Coronary artery (tissue), 2 donors: ENCODE data around the gene TFAP2E.

ENCODE experiments used
- DNase-seq: peaks from one replicate; pipeline ENCODE4 v3.0.0-alpha.2; 2017; ENCODE audit warnings: low spot score
- H3K27ac ChIP-seq, 2 donors: fragments of 200-600 bp; sonication (generic); one replicate each; pipeline ENCODE4 v1.5.1; 2016 to 2019
- H3K4me3 ChIP-seq: fragments of 200-600 bp; sonication (generic); 2 replicates; pipeline ENCODE4 v1.5.1; 2016; ENCODE audit warnings: mild to moderate bottlenecking, moderate library complexity
- CTCF ChIP-seq: fragments of 200-600 bp; sonication (generic); IDR thresholded peaks from one replicate; pipeline ENCODE4 v1.5.1; 2019; ENCODE audit warnings: antibody characterized with exemption

Gene TFAP2E

GRCh38 chr1:35567947-35568558 is 5.1 kb upstream of the TFAP2E start:
- no peak overlapping the region for H3K27ac ChIP-seq
- H3K4me3 ChIP-seq = no peak overlapping the region
- DNase-seq = no peak
- no peak for TF ChIP-seq CTCF

GRCh38 chr1:35568975-35569395 is 4.1 kb upstream of the TFAP2E start:
- peak; percentile 61 for TF ChIP-seq CTCF
- no peak overlapping the region for H3K4me3 ChIP-seq
- DNase-seq = peak; percentile 73
- no peak overlapping the region for H3K27ac ChIP-seq

GRCh38 chr1:35569936-35570335 is 3.2 kb upstream of the TFAP2E start:
- H3K27ac ChIP-seq = no peak overlapping the region
- TF ChIP-seq CTCF = no peak
- no peak overlapping the region for H3K4me3 ChIP-seq
- no peak for DNase-seq

- H3K4me3 ChIP-seq = no peak overlapping the region
- H3K27ac ChIP-seq = no peak overlapping the region
- DNase-seq = no peak
- no peak for TF ChIP-seq CTCF
Measured at GRCh38 chr1:35570589-35571137, 2.5 kb upstream of the TFAP2E start.

GRCh38 chr1:35571263-35571662 is 1.9 kb upstream of the TFAP2E start:
- Histone ChIP-seq H3K27ac (no peak overlapping the region), H3K4me3 (no peak overlapping the region)
- DNase-seq = no peak
- TF ChIP-seq CTCF = no peak

- no peak for TF ChIP-seq CTCF
- Histone ChIP-seq H3K4me3 (no peak overlapping the region), H3K27ac (no peak overlapping the region)
- DNase-seq = no peak
Measured at GRCh38 chr1:35572296-35572695, 818 bp upstream of the TFAP2E start.

GRCh38 chr1:35574125-35574654 is 1.1 kb downstream of the TFAP2E start:
- DNase-seq = peak; percentile 62
- no peak overlapping the region for H3K27ac ChIP-seq
- H3K4me3 ChIP-seq = peak overlapping the region; percentile 76
- TF ChIP-seq CTCF = no peak
